K562 (cell line): ENCODE measurements around the gene RABGAP1.

Experiments
- HNRNPH1 ChIP-seq: fragments of 200-400 bp; formaldehyde crosslinking; optimal IDR thresholded peaks from 2 replicates; pipeline ENCODE3; 2017; ENCODE audit warnings: low read depth, mild to moderate bottlenecking, low read length, moderate library complexity
- HNRNPK ChIP-seq: fragments of 200-400 bp; formaldehyde crosslinking; IDR thresholded peaks from one replicate; pipeline ENCODE4 v1.6.1; 2018; ENCODE audit warnings: mild to moderate bottlenecking, low read depth, low read length; ENCODE audit not compliant: poor library complexity, severe bottlenecking
- IRF2 ChIP-seq: sonication (generic); formaldehyde crosslinking; IDR thresholded peaks from 2 replicates; pipeline ENCODE4 v1.8.1; 2022; ENCODE audit warnings: mild to moderate bottlenecking, missing genetic modification reagents
- MXI1 ChIP-seq: IDR thresholded peaks from 2 replicates; pipeline ENCODE4 v1.6.1; 2011; ENCODE audit warnings: low read depth, mild to moderate bottlenecking, improper control_type of control experiment, low read length
- POLR2A ChIP-seq: fragments of 450-650 bp; conservative IDR thresholded peaks from 2 replicates; pipeline ENCODE4 v1.6.1; 2016
- TF ChIP-seq, protein P1 (sequence below): fragments of 200-800 bp; sonication (Bioruptor generic); IDR thresholded peaks from 2 replicates; pipeline ENCODE4 v1.6.1; 2017; ENCODE audit warnings: missing genetic modification characterization, missing compliant biosample characterization

GRCh38 chr9:123069010-123069481, 128.2 kb downstream of the RABGAP1 start:
- TF ChIP-seq HNRNPK, result no peak
- TF ChIP-seq, protein P1, sequence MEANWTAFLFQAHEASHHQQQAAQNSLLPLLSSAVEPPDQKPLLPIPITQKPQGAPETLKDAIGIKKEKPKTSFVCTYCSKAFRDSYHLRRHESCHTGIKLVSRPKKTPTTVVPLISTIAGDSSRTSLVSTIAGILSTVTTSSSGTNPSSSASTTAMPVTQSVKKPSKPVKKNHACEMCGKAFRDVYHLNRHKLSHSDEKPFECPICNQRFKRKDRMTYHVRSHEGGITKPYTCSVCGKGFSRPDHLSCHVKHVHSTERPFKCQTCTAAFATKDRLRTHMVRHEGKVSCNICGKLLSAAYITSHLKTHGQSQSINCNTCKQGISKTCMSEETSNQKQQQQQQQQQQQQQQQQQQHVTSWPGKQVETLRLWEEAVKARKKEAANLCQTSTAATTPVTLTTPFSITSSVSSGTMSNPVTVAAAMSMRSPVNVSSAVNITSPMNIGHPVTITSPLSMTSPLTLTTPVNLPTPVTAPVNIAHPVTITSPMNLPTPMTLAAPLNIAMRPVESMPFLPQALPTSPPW (CRISPR knock-in tag), result no peak
- no peak for TF ChIP-seq HNRNPH1
- TF ChIP-seq IRF2, result no peak
- no peak for TF ChIP-seq POLR2A
- TF ChIP-seq MXI1, result no peak
